Epithelial cell of umbilical artery (primary cell): ENCODE results near the gene USP22. TPM values are rescaled to one million over a fixed set of nuclear protein-coding genes. Genes with fewer than 3 reads are reported as not detected.

ENCODE experiments used
- total RNA-seq: library from RNA; depleted of rRNA; stranded (reverse); fragments of >200 nt; gene quantifications from 2 replicates; pipeline ENCODE4 v1.2.3, GENCODE V29; 2014

Gene USP22
- 226 and 241 TPM in 2 replicates for total RNA-seq

GRCh38 chr17:21042458-21043295 lies at the start of gene USP22:
USP22 (minus strand) TSS chr17:21043011; CDS start chr17:21042835, 176 bp downstream.

Other genes starting within 250 kb of the USP22 start
- gene DHRS7B, start 84.0 kb upstream of the USP22 start, total RNA-seq, result 14.0 and 26.1 TPM in 2 replicates
- gene TMEM11, start 171.2 kb upstream of the USP22 start, total RNA-seq, result 17.2 and 24.4 TPM in 2 replicates
- gene NATD1, start 210.4 kb upstream of the USP22 start, total RNA-seq, result 0.97 and 1.1 TPM in 2 replicates
- 9.7 and 11.0 TPM in 2 replicates for gene MAP2K3, start 241.7 kb upstream of the USP22 start, total RNA-seq